ENCODE data around the gene RTTN.

The RTTN gene

GRCh38 chr18:70075906-70076305 is 129.6 kb downstream of the RTTN start:
- ATAC-seq = no peak
- no peak for TF ChIP-seq BACH2 (CRISPR knock-in tag; IDR thresholded peaks at IDR 0.05; ENCODE audit: borderline replicate concordance)
- no peak for TF ChIP-seq CSDC2 (CRISPR knock-in tag; IDR thresholded peaks at IDR 0.05)
- TF ChIP-seq PPARA (CRISPR knock-in tag; IDR thresholded peaks at IDR 0.05; ENCODE audit: borderline replicate concordance) = no peak
- no peak for TF ChIP-seq TOX (CRISPR knock-in tag; IDR thresholded peaks at IDR 0.05; ENCODE audit: borderline replicate concordance)
- TF ChIP-seq ISL1 (CRISPR knock-in tag; IDR thresholded peaks at IDR 0.05) = no peak
- TF ChIP-seq RARB (CRISPR knock-in tag; IDR thresholded peaks at IDR 0.05) = no peak
- TF ChIP-seq, protein P1, sequence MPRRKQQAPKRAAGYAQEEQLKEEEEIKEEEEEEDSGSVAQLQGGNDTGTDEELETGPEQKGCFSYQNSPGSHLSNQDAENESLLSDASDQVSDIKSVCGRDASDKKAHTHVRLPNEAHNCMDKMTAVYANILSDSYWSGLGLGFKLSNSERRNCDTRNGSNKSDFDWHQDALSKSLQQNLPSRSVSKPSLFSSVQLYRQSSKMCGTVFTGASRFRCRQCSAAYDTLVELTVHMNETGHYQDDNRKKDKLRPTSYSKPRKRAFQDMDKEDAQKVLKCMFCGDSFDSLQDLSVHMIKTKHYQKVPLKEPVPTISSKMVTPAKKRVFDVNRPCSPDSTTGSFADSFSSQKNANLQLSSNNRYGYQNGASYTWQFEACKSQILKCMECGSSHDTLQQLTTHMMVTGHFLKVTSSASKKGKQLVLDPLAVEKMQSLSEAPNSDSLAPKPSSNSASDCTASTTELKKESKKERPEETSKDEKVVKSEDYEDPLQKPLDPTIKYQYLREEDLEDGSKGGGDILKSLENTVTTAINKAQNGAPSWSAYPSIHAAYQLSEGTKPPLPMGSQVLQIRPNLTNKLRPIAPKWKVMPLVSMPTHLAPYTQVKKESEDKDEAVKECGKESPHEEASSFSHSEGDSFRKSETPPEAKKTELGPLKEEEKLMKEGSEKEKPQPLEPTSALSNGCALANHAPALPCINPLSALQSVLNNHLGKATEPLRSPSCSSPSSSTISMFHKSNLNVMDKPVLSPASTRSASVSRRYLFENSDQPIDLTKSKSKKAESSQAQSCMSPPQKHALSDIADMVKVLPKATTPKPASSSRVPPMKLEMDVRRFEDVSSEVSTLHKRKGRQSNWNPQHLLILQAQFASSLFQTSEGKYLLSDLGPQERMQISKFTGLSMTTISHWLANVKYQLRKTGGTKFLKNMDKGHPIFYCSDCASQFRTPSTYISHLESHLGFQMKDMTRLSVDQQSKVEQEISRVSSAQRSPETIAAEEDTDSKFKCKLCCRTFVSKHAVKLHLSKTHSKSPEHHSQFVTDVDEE (CRISPR knock-in tag; IDR thresholded peaks at IDR 0.05) = no peak
- no peak for TF ChIP-seq ZNF70 (CRISPR knock-in tag; IDR thresholded peaks at IDR 0.05)
- TF ChIP-seq ZNF565 (CRISPR knock-in tag; conservative IDR thresholded peaks at IDR 0.05; ENCODE audit: low read depth) = no peak
- TF ChIP-seq TCF4 (CRISPR knock-in tag; IDR thresholded peaks at IDR 0.05; ENCODE audit: borderline replicate concordance) = no peak
- TF ChIP-seq ZNF8 (CRISPR knock-in tag; IDR thresholded peaks at IDR 0.05) = no peak
- TF ChIP-seq, protein P2, sequence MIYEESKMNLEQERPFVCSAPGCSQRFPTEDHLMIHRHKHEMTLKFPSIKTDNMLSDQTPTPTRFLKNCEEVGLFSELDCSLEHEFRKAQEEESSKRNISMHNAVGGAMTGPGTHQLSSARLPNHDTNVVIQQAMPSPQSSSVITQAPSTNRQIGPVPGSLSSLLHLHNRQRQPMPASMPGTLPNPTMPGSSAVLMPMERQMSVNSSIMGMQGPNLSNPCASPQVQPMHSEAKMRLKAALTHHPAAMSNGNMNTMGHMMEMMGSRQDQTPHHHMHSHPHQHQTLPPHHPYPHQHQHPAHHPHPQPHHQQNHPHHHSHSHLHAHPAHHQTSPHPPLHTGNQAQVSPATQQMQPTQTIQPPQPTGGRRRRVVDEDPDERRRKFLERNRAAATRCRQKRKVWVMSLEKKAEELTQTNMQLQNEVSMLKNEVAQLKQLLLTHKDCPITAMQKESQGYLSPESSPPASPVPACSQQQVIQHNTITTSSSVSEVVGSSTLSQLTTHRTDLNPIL (CRISPR knock-in tag; IDR thresholded peaks at IDR 0.05; ENCODE audit: low read depth) = no peak
- TF ChIP-seq ESRRG (CRISPR knock-in tag; IDR thresholded peaks at IDR 0.05) = no peak
- TF ChIP-seq OSR1 (CRISPR knock-in tag; IDR thresholded peaks at IDR 0.05) = no peak
- TF ChIP-seq ZFP30 (CRISPR knock-in tag; IDR thresholded peaks at IDR 0.05) = no peak
- TF ChIP-seq GLIS3 (CRISPR knock-in tag; IDR thresholded peaks at IDR 0.05) = no peak
- TF ChIP-seq, protein P3, sequence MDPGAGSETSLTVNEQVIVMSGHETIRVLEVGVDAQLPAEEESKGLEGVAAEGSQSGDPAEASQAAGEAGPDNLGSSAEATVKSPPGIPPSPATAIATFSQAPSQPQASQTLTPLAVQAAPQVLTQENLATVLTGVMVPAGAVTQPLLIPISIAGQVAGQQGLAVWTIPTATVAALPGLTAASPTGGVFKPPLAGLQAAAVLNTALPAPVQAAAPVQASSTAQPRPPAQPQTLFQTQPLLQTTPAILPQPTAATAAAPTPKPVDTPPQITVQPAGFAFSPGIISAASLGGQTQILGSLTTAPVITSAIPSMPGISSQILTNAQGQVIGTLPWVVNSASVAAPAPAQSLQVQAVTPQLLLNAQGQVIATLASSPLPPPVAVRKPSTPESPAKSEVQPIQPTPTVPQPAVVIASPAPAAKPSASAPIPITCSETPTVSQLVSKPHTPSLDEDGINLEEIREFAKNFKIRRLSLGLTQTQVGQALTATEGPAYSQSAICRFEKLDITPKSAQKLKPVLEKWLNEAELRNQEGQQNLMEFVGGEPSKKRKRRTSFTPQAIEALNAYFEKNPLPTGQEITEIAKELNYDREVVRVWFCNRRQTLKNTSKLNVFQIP (CRISPR knock-in tag; IDR thresholded peaks at IDR 0.05; ENCODE audit: borderline replicate concordance, low read depth) = no peak
- TF ChIP-seq SNAI2 (CRISPR knock-in tag; IDR thresholded peaks at IDR 0.05) = no peak

- no peak for ATAC-seq
- TF ChIP-seq TCF4 (CRISPR knock-in tag; IDR thresholded peaks at IDR 0.05; ENCODE audit: borderline replicate concordance) = no peak
- TF ChIP-seq, protein P1 (CRISPR knock-in tag; IDR thresholded peaks at IDR 0.05) = no peak
- no peak for TF ChIP-seq OSR1 (CRISPR knock-in tag; IDR thresholded peaks at IDR 0.05)
- no peak for TF ChIP-seq BACH2 (CRISPR knock-in tag; IDR thresholded peaks at IDR 0.05; ENCODE audit: borderline replicate concordance)
- TF ChIP-seq ZC3H10 (CRISPR knock-in tag; IDR thresholded peaks at IDR 0.05) = no peak
- TF ChIP-seq TOX (CRISPR knock-in tag; IDR thresholded peaks at IDR 0.05; ENCODE audit: borderline replicate concordance) = no peak
- TF ChIP-seq, protein P2 (CRISPR knock-in tag; IDR thresholded peaks at IDR 0.05; ENCODE audit: low read depth) = no peak
Observed at GRCh38 chr18:70074116-70074515, 131.4 kb downstream of the RTTN start.

GRCh38 chr18:70073432-70073831 is 132.1 kb downstream of the RTTN start:
- ATAC-seq = no peak
- TF ChIP-seq CSRNP3 (CRISPR knock-in tag; IDR thresholded peaks at IDR 0.05) (no peak), TOX (CRISPR knock-in tag; IDR thresholded peaks at IDR 0.05; ENCODE audit: borderline replicate concordance) (no peak), ZNF565 (CRISPR knock-in tag; conservative IDR thresholded peaks at IDR 0.05; ENCODE audit: low read depth) (no peak), ESRRG (CRISPR knock-in tag; IDR thresholded peaks at IDR 0.05) (no peak), CSDC2 (CRISPR knock-in tag; IDR thresholded peaks at IDR 0.05) (no peak), BACH2 (CRISPR knock-in tag; IDR thresholded peaks at IDR 0.05; ENCODE audit: borderline replicate concordance) (no peak), GLIS3 (CRISPR knock-in tag; IDR thresholded peaks at IDR 0.05) (no peak), SNAI2 (CRISPR knock-in tag; IDR thresholded peaks at IDR 0.05) (no peak), ZC3H10 (CRISPR knock-in tag; IDR thresholded peaks at IDR 0.05) (no peak), ARNTL (CRISPR knock-in tag; IDR thresholded peaks at IDR 0.05; ENCODE audit: borderline replicate concordance, low read depth) (no peak), OSR1 (CRISPR knock-in tag; IDR thresholded peaks at IDR 0.05) (no peak)
- TF ChIP-seq, protein P3 (CRISPR knock-in tag; IDR thresholded peaks at IDR 0.05; ENCODE audit: borderline replicate concordance, low read depth) = no peak
